ENCODE measurements around the gene SLC16A14.

GRCh38 chr2:230068651-230069055 is at the start of gene SLC16A14:
- no peak for TF ChIP-seq EZH2 (IDR thresholded peaks at IDR 0.05; ENCODE audit: low read depth, unreplicated experiment)
- no peak for TF ChIP-seq EZH2phosphoT487 (IDR thresholded peaks at IDR 0.05; ENCODE audit: unreplicated experiment)
- peak in 1 of 2 experiments; percentile 30; a peak in 2 of 4 replicates for TF ChIP-seq CTCF (conservative IDR thresholded peaks at IDR 0.05; ENCODE audit: low read depth in 2 of 2)
- TF ChIP-seq CREB1 (CRISPR knock-in tag; IDR thresholded peaks at IDR 0.05; ENCODE audit: low read depth), result no peak
- TF ChIP-seq REST (IDR thresholded peaks at IDR 0.05; ENCODE audit: unreplicated experiment), result no peak
- TF ChIP-seq NANOG (IDR thresholded peaks at IDR 0.05; ENCODE audit: borderline replicate concordance), result no peak
- TF ChIP-seq JUNB (IDR thresholded peaks at IDR 0.05; ENCODE audit: unreplicated experiment), result no peak
